NCI-H146 (cell line): ENCODE data around the gene SLC6A1.

Experiments used
- DNase-seq: peaks from one replicate; lab custom pipeline; 2025; lab: John Stamatoyannopoulos, UW

SLC6A1 gene

GRCh38 chr3:10993729-10994065 lies 1.1 kb downstream of the SLC6A1 start:
- no peak for DNase-seq

GRCh38 chr3:10994306-10994705 lies 1.8 kb downstream of the SLC6A1 start:
- DNase-seq = no peak

GRCh38 chr3:10995871-10996270 lies 3.3 kb downstream of the SLC6A1 start:
- no peak for DNase-seq

DNA sequence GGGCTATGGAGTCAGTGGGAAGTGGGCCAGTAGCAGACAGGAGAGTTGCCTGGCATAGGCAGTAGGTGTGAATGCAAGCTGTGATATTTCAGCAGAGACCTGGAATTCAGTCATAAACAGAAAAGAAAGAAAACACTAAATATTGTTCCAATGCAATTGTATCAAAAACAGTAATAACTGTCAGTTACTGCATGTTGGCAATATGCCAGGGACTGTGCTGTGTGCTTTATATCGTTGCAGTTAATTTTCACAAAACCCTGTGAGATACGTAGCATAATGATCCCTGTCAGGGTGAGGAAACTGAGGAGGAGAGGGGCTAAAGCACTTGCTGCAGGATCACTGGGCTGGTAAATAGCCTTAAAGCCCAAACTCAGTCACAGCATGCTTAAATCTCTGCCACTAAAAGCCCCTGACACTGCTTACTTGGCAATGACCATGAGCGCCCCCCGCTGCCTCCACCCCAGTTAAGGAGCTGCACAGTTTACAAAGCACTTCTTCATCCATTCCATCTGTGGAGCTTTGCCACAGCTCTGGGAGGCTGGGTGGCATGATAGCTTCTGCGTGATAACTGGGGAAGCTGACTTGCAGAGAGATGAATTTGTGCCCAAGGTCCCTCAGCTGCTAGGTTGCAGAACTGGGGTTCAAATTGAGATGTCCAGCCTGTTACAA lies 3.9 kb downstream of the SLC6A1 start:
- DNase-seq = no peak

DNA sequence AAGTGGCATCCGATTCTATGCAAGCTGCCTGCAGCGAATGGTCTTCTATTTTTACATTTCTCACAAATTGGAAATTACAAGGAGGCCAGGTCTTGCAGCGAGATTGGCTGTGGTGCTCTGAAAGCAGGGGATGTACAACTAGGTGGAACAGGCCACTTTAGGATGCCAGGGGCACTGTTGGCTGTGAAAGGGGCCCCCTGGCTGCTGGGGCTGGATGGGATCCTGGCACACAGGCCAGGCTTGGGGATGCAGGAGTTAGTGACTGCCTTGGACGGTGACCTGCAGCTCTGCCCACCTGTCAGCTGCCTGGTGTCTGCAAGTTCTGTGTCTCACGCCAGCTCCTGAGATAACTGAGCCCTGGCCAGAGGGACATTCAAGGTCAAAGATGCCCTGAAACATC lies 4.6 kb downstream of the SLC6A1 start:
- DNase-seq = no peak

DNA sequence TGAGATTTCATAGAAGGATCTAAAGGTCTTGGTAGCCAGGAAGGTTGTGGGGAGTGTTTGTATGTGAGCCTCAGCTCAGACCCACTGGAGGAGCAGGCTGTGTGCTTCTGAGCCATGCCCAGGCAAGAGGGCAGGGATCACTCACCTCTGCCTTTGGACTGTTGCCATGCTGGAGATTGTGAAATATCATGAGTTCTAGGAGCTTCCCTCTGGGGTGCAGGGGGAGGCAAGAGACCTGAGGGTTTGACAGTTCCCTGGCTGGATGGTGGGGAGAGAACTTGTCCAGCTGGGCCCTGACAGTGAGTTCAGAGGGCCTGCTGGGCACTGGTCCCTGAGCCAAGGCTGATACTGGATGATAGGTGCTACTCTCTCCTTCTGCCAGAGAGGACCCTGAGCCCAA lies 6.0 kb downstream of the SLC6A1 start:
- no peak for DNase-seq

DNA sequence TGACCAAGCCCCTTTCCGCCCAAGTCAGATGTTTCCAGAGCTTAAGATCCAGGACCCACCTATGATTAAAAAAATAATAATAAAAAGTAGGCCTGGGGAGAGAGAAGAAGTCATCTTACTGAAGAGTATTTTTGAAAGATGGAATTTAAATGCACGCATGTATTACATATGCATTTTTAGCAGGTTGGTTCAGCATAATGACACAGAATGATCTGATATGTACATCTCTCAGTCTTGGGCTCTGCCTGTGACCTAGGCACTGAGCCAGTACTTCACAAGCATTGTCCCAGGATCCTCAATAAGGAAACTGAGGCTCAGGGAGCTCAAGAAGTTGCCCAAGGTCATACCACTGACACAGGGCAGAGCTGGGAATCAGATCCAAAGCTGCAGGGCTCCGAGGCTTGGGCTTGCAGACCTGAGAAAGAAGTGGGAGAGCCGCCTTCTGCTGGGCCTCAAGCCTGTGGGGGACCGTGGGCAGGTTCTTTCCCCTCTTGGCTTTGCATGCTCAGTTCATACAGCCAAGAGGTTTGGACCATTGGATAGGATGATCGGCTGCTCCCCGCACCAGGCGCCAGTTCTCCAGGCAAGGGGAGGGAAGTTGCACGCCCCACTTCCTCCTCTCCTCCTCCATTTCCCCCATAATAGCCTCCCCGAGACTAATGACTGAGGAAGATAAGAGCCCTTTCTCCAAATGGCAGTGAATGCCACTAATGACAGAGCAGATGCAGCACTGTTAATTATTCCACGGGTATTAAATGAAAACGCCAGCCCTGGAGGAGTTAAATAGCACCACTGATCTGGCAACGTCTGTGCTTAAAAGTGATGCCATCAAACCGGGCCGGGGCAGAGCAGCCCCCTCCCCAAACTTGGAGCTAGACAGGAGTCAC lies 6.9 kb downstream of the SLC6A1 start:
- DNase-seq = no peak

DNA sequence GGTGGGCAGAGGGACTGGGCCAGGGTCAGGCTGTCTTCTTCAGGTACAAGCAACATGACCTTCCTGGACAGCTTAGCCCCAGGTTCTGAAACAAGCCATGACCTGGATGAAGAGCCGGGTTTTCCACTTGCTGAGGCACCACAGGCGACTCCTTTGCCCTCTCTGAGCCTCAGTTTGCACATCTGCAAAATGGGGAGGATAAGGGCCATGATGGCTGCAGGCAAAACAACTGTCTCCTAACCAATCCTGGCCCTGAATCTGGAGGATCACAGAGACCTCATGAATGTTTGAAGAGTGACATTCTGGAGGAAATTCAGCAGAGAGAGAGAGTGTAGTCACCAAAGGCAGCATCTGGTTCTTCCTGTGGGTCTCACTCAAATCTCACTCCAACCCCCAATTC lies 8.0 kb downstream of the SLC6A1 start:
- no peak for DNase-seq

DNA sequence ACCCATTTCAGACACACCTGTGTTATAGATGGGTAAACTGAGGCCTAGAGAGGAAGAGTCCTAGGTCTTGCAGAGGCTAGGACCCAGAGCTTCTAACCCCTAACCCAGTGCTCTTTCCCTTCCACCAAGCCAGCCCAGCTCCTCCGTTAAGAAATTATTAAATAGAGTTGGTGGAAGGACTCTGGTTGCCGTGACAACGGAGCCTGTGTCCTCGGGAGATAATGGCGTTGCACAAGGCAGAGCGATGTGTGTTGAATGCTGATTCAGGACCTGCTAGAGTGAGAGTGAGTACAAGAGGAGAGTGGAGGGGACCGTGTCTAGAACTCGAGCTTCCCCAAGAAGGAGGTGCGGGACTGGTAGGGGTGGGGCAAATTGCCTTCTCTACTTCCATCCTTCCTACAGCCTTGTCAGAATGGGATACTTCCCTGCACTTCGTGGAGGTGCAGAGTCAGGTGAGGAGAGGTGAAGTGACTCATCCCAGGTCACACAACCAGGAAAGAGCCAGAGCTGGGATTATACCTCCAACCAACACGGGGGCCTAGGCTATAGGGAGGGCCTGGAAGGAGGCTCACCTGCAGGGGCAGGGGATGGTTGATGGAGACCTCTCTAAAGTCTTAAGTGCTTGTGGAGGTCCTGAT lies 8.6 kb downstream of the SLC6A1 start:
- no peak for DNase-seq

DNA sequence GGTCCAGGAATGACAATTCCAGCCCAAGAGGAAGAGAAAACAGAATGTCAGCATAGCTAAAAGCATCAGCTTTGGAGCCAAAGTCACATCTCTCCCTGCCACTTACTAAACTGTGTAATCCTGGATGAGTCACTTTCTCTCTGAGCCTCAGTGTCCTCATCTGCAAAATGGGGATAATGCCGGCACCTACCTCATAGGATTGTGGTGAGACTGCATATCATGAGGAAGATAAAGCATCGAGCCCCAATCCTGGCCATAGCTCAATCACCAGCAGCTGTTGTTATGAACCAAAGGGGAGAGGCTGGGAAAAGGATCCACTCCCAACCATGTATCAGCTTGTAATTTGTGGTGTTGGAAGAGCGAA lies 9.1 kb downstream of the SLC6A1 start:
- DNase-seq = no peak

DNA sequence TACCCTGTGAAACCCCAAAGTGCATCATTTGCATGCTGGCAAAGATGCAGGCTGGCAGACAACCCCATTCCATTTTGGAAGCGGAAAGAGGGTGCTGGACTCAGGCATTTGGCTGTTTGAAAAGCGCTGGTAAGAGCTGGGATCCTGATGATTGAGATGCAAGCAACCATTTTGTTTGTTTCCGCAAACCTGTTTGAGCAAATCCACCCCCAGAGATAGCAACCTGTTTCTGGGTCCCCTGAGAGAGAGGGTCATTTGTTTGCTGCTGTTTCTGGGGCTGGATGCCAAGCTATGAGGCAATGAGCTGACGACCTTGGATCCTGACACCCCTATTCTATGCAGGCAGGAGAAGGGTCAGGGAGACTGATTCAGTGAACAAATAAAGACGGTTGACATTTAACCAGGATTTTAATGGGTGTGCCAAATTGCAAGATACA lies 9.8 kb downstream of the SLC6A1 start:
- no peak for DNase-seq

GRCh38 chr3:11004563-11004962 lies 12.0 kb downstream of the SLC6A1 start:
- DNase-seq = no peak

DNA sequence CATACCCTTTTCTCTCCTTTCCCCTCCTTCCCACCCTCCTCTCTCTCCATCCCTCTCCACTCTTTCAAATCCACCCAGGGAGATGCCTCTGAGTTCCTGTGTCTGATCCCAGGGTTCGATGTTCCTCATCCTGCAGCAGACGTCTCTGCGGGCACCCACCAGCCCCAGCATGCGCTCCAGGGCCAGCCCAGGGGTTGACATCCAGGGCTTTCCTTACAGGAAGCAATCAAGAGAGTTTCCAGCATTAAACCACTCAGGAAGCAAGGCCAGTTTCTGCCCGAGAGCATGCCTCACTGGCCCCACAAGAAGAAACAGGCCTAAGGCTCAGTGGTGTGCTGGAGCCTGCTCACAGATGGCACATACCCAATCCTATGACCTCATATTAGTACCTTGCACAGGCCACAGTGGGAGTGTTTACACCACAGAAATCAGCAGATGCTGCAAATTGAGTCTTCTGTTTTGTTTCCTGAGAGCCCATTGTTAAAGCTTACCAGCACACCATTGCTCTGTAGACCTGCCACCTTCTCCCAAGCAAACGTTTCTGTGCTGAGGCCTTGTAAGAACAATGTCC lies 13.2 kb downstream of the SLC6A1 start:
- no peak for DNase-seq

GRCh38 chr3:11006986-11007933 lies 14.7 kb downstream of the SLC6A1 start:
- DNase-seq = no peak

DNA sequence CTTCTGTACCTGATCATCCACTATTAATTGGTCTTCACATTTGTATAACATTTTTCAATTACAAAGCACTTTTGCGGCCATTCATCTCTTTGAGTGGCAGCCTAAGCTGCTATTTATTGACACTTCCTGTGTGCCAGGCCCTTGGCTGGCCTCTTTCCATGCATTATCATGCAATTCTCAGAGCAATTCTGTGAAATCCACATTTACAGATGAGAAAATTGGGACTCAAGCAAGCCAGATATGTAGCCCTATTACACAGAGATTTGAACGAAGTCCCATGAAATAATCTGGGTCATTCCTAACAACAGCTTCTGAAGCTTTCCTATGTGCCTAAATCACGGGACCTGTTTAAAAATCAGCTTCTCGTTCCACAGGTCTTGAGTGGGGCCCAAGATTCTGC lies 17.4 kb downstream of the SLC6A1 start:
- DNase-seq = no peak

DNA sequence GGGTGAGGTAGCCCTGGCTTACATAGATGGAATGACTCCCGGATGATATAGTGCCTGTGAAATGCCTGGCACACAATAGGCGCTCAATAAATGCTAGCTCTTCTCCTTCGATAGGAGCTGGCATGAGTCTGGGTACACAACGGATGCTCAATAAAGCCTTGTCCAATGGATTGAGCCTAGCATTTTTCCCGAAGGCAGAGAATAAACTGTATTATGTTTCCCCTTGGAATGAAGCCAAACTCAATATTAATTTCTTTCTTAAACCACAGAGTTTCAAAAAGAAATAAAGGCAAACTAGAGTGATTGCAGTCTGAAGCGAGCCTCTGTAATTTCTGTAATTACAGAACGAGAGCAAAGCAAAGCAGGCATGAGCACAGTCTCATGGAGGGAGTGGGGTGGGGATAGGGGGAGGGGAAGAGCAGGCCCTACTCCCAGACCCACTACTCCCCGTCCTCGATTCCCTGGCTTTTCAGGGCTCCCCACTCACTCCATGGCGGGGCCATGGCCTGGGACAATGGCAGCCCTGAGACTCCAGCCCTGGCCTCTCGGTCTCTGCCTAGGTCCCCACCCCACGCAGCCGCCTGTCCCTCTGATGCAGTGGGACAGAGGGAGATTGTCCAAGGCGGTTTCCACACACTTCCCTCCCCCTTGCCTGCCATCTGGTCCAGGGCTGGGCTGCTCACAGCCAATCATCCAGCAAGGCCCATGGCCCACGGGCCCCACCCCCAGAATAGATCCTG lies 18.0 kb downstream of the SLC6A1 start:
- no peak for DNase-seq

DNA sequence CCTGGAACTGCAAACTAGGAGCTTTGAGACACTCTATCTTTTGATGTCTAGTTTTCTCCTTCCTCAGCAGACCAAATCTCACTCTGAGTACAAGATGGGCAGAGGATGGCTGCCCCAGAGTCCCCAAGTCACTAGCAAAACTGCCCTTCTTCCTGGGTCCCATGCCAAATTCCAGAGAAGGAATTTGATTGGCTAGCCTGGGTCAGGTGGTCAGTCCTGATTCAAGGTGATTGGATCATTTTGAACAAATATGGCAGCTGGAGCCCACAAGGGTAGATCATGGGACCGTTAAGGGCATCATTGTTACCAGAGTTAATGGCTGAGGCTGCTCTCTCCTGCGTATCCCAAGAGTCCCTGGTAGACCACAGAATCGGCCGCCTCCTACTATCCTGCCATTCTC lies 21.7 kb downstream of the SLC6A1 start:
- no peak for DNase-seq

DNA sequence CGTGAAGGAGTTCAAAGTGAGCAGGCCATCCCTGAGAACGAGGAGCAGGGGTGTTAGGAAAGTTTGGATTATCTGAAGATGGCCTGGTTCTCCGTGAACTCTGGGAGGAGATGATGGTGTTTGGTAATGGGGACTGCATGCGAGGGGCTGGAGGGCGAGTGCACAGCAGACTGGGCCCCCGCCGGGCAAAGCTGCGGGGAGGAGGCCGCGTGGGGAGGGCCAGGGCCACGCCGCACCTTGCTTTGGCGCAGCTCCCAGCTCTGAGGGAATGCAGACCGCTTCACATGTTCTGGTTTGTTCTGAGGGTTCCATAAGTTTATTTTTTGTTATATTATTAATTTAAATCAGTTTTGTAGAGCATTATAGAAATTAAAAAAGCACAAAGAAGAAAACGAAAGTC lies 22.2 kb downstream of the SLC6A1 start:
- DNase-seq = no peak

DNA sequence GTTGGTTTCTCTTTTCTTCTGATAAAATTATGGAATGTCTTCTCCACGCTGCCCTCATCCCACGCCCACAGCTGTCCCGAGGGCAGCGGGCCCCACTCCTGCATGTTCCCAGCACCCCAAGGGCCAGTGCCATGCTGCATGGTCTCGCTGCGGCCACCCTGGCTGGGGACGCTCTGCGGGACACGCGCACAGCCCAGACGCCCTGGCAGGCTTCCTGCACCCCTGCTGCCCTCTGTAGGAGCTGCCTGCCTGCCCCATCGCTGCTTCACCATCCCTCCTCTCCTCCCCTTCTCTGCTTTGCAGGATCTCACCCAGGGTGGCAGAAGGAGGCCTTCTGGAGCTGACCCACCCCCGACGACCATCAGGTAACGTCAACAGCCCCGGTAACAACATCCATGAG lies 22.8 kb downstream of the SLC6A1 start:
- no peak for DNase-seq

DNA sequence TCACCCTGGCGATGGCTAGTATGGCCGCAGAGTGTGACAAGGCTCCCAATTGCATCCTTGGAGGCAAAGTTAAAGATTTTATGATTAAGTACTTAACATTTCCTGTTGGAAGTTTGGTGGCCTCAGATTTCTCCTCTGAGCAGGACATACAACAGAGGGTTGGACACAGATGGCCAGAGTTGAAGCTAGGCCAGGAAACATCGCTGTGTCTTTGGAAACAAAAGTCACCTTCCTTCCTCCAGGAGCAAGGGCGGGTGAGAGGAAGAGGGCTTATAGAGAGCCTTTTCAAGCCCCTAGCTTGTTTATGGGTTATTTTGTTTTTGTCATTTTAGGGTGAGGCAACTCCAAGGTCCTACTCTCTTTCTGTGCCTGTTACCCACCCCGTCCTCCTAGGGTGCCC lies 24.2 kb downstream of the SLC6A1 start:
- DNase-seq = no peak
